T-cell (primary cell): Measurements from ENCODE around the gene ADCY5. TPM values are rescaled to one million over a fixed set of nuclear protein-coding genes. Genes with fewer than 3 reads are reported as not detected.

Experiments used
- ATAC-seq, 4 experiments: fragments of 200-7000 bp in 3 of 4; fragments of 150-1000 bp in 1 of 4; cut with Tn5 transposase; replicated peaks in 1 of 4; 1 replicate in 3 of 4; 2 replicates in 1 of 4; pipeline ENCODE4 v1.10.0; 2021; ENCODE audit warnings: moderate library complexity in 3 of 4, mild to moderate bottlenecking in 2 of 4, moderate number of reproducible peaks in 1 of 4
- CTCF ChIA-PET, 2 donors: fragments of 300-600 bp; sonication (Branson Sonifier 250); formaldehyde crosslinking; loops; one replicate each; lab custom pipeline; 2022; ENCODE audit warnings: antibody characterized with exemption in 2 of 2; lab: Charles Lee
- POLR2A ChIA-PET, 2 donors: fragments of 300-600 bp; sonication (Branson Sonifier 250); formaldehyde crosslinking; loops; one replicate each; lab custom pipeline; 2022; ENCODE audit warnings: antibody characterized with exemption in 2 of 2; lab: Charles Lee
- DNase-seq, 35 experiments: peaks; one replicate each; pipeline versions ENCODE4 v3.0.0 to v3.0.0-alpha.2; 2013 to 2023
- H3K27ac ChIP-seq: one replicate; pipeline ENCODE4 v1.5.1; 2013; ENCODE audit warnings: low read length
- H3K27me3 ChIP-seq, 2 experiments: replicated peaks in 1 of 2; 1 replicate in 1 of 2; 2 replicates in 1 of 2; pipeline versions ENCODE4 v1.6.1 to v1.7.0; 2013; ENCODE audit warnings: low read length in 1 of 2, mixed read lengths in 1 of 2; ENCODE audit not compliant: control insufficient read depth in 2 of 2, insufficient read depth in 2 of 2; ENCODE audit errors: extremely low read depth in 1 of 2
- H3K36me3 ChIP-seq, 2 donors: 1 replicate in 1 of 2; 2 replicates in 1 of 2; pipeline versions ENCODE4 v1.6.1 to v1.7.0; 2013; ENCODE audit warnings: low read length in 1 of 2; ENCODE audit not compliant: control insufficient read depth in 2 of 2, insufficient read depth in 1 of 2; ENCODE audit errors: extremely low read depth in 1 of 2
- H3K4me1 ChIP-seq, 2 experiments: 1 replicate in 1 of 2; 2 replicates in 1 of 2; pipeline versions ENCODE4 v1.6.1 to v1.7.0; 2013; ENCODE audit warnings: low read length in 2 of 2, mixed read lengths in 1 of 2; ENCODE audit not compliant: insufficient read depth in 2 of 2, control insufficient read depth in 1 of 2; ENCODE audit errors: extremely low read depth in 1 of 2
- H3K4me3 ChIP-seq, 2 donors: 1 replicate in 1 of 2; 2 replicates in 1 of 2; pipeline versions ENCODE4 v1.5.1 to v1.7.0; 2013; ENCODE audit warnings: mild to moderate bottlenecking in 2 of 2, low read length in 1 of 2, moderate library complexity in 1 of 2; ENCODE audit not compliant: control insufficient read depth in 1 of 2; ENCODE audit errors: extremely low read depth in 1 of 2
- H3K9me3 ChIP-seq: 2 replicates; pipeline ENCODE4 v1.7.0; 2013
- H3K27ac Mint-ChIP-seq, 2 donors: one replicate each; pipeline ENCODE4 v1.8.0; 2020 to 2021; ENCODE audit warnings: mild to moderate bottlenecking in 2 of 2, mixed read lengths in 2 of 2
- H3K27me3 Mint-ChIP-seq, 2 donors: one replicate each; pipeline ENCODE4 v1.8.0; 2021 to 2022; ENCODE audit warnings: mixed read lengths in 2 of 2
- H3K36me3 Mint-ChIP-seq: one replicate; pipeline ENCODE4 v1.8.0; 2021; ENCODE audit warnings: mixed read lengths
- H3K4me1 Mint-ChIP-seq, 3 donors: one replicate each; pipeline ENCODE4 v1.8.0; 2020 to 2022; ENCODE audit warnings: mixed read lengths in 3 of 3, mild to moderate bottlenecking in 1 of 3
- H3K4me3 Mint-ChIP-seq, 3 donors: one replicate each; pipeline ENCODE4 v1.8.0; 2020 to 2022; ENCODE audit warnings: mild to moderate bottlenecking in 3 of 3, mixed read lengths in 3 of 3, moderate library complexity in 3 of 3
- H3K9me3 Mint-ChIP-seq, 3 donors: one replicate each; pipeline ENCODE4 v1.8.0; 2020 to 2022; ENCODE audit warnings: mixed read lengths in 3 of 3
- WGBS: methylation state at CpG from one replicate; pipeline ENCODE4 v1.1.5; 2013; ENCODE audit warnings: missing lambda C conversion rate; ENCODE audit not compliant: insufficient coverage; 5-methylcytosine and 5-hydroxymethylcytosine counted together
- total RNA-seq, 35 experiments: library from RNA in 6 of 35; stranded (reverse) in 6 of 35; fragments of 120-200 nt in 1 of 35; gene quantifications; one replicate each; pipeline versions ENCODE4 v1.2.1 to v1.2.4 and lab custom pipeline; 2013 to 2026

Gene ADCY5
- total RNA-seq, 5 donors from 2014 or later (not counting 1 experiment from before 2014, with no cell fraction given): 0.23 TPM; not detected in 4

DNA sequence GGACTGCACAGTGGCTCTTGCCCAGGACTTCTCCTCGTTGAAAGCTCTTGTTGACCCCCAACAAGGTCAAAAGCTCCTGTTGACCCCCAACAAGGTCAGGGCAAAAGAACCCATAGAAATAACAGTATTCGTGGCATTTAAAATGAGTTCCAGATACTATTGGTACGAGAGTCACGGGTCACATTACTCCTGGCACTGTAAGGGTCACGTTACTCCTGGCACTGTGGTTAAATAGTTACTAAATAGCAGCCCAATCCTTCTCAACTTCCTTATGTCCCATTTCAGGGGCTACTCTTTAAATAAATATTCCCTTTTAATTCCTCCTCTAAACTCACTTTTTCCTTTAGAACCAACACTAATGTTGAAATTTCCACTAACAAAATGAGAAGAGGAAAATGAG, 18.2 kb upstream of the ADCY5 start:
- ChIA-PET POLR2A (no interaction called here), CTCF (interaction anchor here in 1 of 2 donors (0.6 kb wide), 1 partner anchor 54 kb away, joined by 3 read pairs; no protein-coding TSS in a partner anchor)
- H3K27ac Mint-ChIP-seq: no peak overlapping the region
- H3K4me1 ChIP-seq: no peaks in the 10 kb centered on the region
- H3K4me1 Mint-ChIP-seq: no peaks in the 10 kb centered on the region
- WGBS: 66% methylated on average over 2 of the region's 5 CpGs
- H3K9me3 Mint-ChIP-seq: no peaks in the 10 kb centered on the region
- H3K27ac ChIP-seq: no peak overlapping the region
- no peaks in the 10 kb centered on the region for H3K36me3 Mint-ChIP-seq
- ATAC-seq (no peak), DNase-seq (no peak)
- H3K27me3 ChIP-seq: peaks cover 0 to 22% of the 10 kb centered on the region in 2 experiments
- H3K4me3 ChIP-seq: no peak overlapping the region
- H3K27me3 Mint-ChIP-seq: peaks cover 12 to 17% of the 10 kb centered on the region in 2 donors
- no peaks in the 10 kb centered on the region for H3K36me3 ChIP-seq
- H3K4me3 Mint-ChIP-seq: no peak overlapping the region
- H3K9me3 ChIP-seq: no peaks in the 10 kb centered on the region

DNA sequence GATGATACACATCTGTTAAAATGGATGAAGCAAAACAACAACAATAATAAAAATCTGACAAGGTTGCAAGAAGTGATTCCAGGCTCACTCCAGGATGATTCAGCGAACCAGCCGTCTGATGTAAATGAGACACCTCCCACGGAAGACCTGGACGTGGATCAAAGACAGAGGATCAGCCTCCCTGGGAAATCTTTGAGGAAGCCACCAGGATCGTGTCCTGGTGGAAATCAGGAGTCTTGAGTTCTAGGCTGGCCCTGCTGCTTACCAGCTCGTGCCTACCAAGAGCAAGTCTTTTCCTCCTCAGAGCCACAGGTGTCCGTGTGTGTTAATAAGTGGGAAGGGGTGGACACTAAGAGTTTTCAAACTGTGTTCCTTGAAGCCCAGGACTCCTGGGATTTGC, 15.3 kb upstream of the ADCY5 start:
- H3K27ac ChIP-seq: no peak overlapping the region
- ChIA-PET CTCF (no interaction called here), POLR2A (no interaction called here)
- Mint-ChIP-seq H3K27me3 (peaks cover 23% of the 10 kb centered on the region in 2 donors), H3K9me3 (no peaks in the 10 kb centered on the region), H3K27ac (no peak overlapping the region), H3K4me1 (no peaks in the 10 kb centered on the region), H3K36me3 (no peaks in the 10 kb centered on the region), H3K4me3 (no peak overlapping the region)
- no peaks in the 10 kb centered on the region for H3K36me3 ChIP-seq
- no peaks in the 10 kb centered on the region for H3K9me3 ChIP-seq
- no peak overlapping the region for H3K4me3 ChIP-seq
- DNase-seq (no peak), ATAC-seq (no peak)
- 66% methylated on average over 3 of the region's 7 CpGs for WGBS
- peaks cover 0 to 23% of the 10 kb centered on the region in 2 experiments for H3K27me3 ChIP-seq
- no peaks in the 10 kb centered on the region for H3K4me1 ChIP-seq

GRCh38 chr3:123459862-123460261, 11.0 kb upstream of the ADCY5 start:
- DNase-seq: no peak
- H3K9me3 ChIP-seq: no peaks in the 10 kb centered on the region
- CTCF ChIA-PET: no interaction called here
- no peak overlapping the region for H3K27ac ChIP-seq
- ATAC-seq: no peak
- no peaks in the 10 kb centered on the region for H3K36me3 ChIP-seq
- POLR2A ChIA-PET: no interaction called here
- H3K4me3 ChIP-seq: no peak overlapping the region
- no peaks in the 10 kb centered on the region for H3K9me3 Mint-ChIP-seq
- peaks cover 0 to 26% of the 10 kb centered on the region in 2 experiments for H3K27me3 ChIP-seq
- no peak overlapping the region for H3K4me3 Mint-ChIP-seq
- H3K36me3 Mint-ChIP-seq: no peaks in the 10 kb centered on the region
- peaks cover 34 to 37% of the 10 kb centered on the region in 2 donors for H3K27me3 Mint-ChIP-seq
- WGBS: 51% methylated on average over 6 of the region's 8 CpGs
- H3K4me1 Mint-ChIP-seq: no peaks in the 10 kb centered on the region
- no peaks in the 10 kb centered on the region for H3K4me1 ChIP-seq
- no peak overlapping the region for H3K27ac Mint-ChIP-seq

GRCh38 chr3:123458255-123458654, 9.4 kb upstream of the ADCY5 start:
- ChIA-PET POLR2A (no interaction called here), CTCF (interaction anchor here in 1 of 2 donors (0.7 kb wide), 1 partner anchor 54 kb away, joined by 3 read pairs; no protein-coding TSS in a partner anchor)
- DNase-seq (no peak), ATAC-seq (no peak)
- H3K4me1 ChIP-seq: no peaks in the 10 kb centered on the region
- H3K4me1 Mint-ChIP-seq: no peaks in the 10 kb centered on the region
- no peak overlapping the region for H3K4me3 ChIP-seq
- 65% methylated on average over 2 of the region's 5 CpGs for WGBS
- H3K36me3 ChIP-seq: no peaks in the 10 kb centered on the region
- no peaks in the 10 kb centered on the region for H3K36me3 Mint-ChIP-seq
- no peaks in the 10 kb centered on the region for H3K9me3 ChIP-seq
- no peak overlapping the region for H3K4me3 Mint-ChIP-seq
- peaks cover 35 to 44% of the 10 kb centered on the region in 2 donors for H3K27me3 Mint-ChIP-seq
- no peak overlapping the region for H3K27ac ChIP-seq
- H3K27me3 ChIP-seq: peaks cover 2 to 28% of the 10 kb centered on the region in 2 experiments
- H3K9me3 Mint-ChIP-seq: no peaks in the 10 kb centered on the region
- H3K27ac Mint-ChIP-seq: no peak overlapping the region

DNA sequence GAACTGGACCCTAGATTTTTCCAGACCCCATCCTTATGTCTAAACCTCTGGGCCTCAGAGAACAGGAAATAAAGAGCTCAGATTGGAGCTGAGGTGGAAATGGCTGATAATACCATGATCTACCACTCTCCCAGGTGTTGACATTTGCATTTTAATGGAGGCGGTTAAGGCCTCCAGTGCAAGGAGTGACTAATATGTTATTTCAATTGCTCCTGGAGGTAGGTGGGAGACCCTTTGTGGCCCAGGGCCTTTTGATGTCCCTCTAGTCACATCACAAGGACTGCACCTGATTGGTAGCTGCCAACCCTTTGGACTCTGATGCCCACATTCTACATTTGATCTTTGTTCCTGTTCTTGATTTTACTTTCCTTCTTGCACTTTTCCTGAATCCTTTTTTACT, 9.0 kb upstream of the ADCY5 start:
- no peaks in the 10 kb centered on the region for H3K36me3 Mint-ChIP-seq
- DNase-seq (no peak), ATAC-seq (no peak)
- no peak overlapping the region for H3K4me3 ChIP-seq
- no CpG with 5 or more reads among the region's 1 CpG for WGBS
- POLR2A ChIA-PET: no interaction called here
- no peaks in the 10 kb centered on the region for H3K36me3 ChIP-seq
- H3K4me1 Mint-ChIP-seq: no peaks in the 10 kb centered on the region
- no peak overlapping the region for H3K4me3 Mint-ChIP-seq
- H3K27me3 Mint-ChIP-seq: peaks cover 35 to 44% of the 10 kb centered on the region in 2 donors
- CTCF ChIA-PET: interaction anchor here in 1 of 2 donors (0.7 kb wide), 1 partner anchor 55 kb away, joined by 3 read pairs; no protein-coding TSS in a partner anchor
- H3K9me3 ChIP-seq: no peaks in the 10 kb centered on the region
- H3K27ac ChIP-seq: no peak overlapping the region
- peaks cover 2 to 28% of the 10 kb centered on the region in 2 experiments for H3K27me3 ChIP-seq
- H3K27ac Mint-ChIP-seq: no peak overlapping the region
- no peaks in the 10 kb centered on the region for H3K9me3 Mint-ChIP-seq
- no peaks in the 10 kb centered on the region for H3K4me1 ChIP-seq

DNA sequence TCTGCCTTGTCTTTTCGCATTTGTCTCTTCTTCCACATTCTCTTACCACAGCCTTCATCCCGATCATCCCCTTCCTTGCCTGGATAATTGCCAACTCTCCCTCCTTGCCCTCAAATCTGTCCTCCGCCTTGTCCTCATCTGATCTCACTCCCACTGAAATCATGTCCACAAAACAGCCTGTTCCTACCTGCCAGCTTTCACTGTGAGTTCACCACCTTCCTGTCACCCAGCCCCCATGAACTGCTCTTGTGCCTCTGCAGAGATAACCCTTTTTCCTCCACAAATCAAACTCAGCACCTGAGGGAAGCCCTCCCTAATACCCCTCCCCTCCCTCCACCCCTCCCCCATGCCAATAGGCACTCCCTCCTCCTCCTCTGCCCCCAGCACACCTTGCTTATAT, 4.8 kb upstream of the ADCY5 start:
- peaks cover 40 to 45% of the 10 kb centered on the region in 2 donors for H3K27me3 Mint-ChIP-seq
- CTCF ChIA-PET: no interaction called here
- H3K27ac ChIP-seq: no peak overlapping the region

More for the DNA sequence above, 4.8 kb upstream of the ADCY5 start:
- Histone ChIP-seq H3K4me3 (no peak overlapping the region), H3K4me1 (peaks cover 0 to 6% of the 10 kb centered on the region in 2 experiments), H3K27me3 (peaks cover 14 to 41% of the 10 kb centered on the region in 2 experiments), H3K36me3 (no peaks in the 10 kb centered on the region), H3K9me3 (no peaks in the 10 kb centered on the region)
- 88% methylated on average over 3 of the region's 3 CpGs for WGBS
- Mint-ChIP-seq H3K27ac (no peak overlapping the region), H3K4me3 (no peak overlapping the region), H3K9me3 (no peaks in the 10 kb centered on the region), H3K4me1 (peaks cover 0 to 5% (median 5%) of the 10 kb centered on the region in 3 donors), H3K36me3 (no peaks in the 10 kb centered on the region)
- DNase-seq (no peak), ATAC-seq (no peak)
- POLR2A ChIA-PET: no interaction called here
